ENCODE data around the gene CCK. TPM values are rescaled to one million over a fixed set of nuclear protein-coding genes. Genes with fewer than 3 reads are reported as not detected.
A peak's percentile ranks its signal among the peaks of the same experiment; 100 is the strongest.

The CCK gene
- not detected for polyA plus RNA-seq (2012; ENCODE audit: missing spikeins)

DNA sequence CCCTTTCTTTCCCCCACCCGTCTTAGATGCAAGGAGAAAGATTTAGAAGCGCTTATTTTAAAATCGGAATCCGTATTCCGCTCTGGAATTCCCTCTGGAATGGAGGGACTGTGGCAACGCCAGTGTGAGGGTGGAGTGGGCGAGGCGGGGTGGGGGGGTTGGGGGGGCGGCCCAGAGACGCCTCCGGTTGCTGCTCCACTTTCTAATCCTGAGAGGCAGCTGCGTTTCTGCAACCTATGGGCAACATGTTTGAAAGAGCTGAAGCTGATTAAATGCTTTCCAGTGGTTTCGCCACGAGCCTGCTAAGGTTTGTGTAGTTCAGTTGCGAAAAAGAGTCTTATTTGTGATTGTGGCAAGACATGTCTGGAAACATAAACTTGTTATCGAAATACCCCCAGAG, at the start of gene CCK:
Gene CCK, minus strand, starts transcription at position 101 of the 400 bp plus-strand sequence. CDS start 2,555 bp downstream, outside the sequence.
- TF ChIP-seq TAF1 (IDR thresholded peaks at IDR 0.05; ENCODE audit: borderline replicate concordance, low read depth, low read length) (no peak), POLR2AphosphoS5 (IDR thresholded peaks at IDR 0.05; ENCODE audit: low read depth, low read length) (no peak), POLR2A (IDR thresholded peaks at IDR 0.05; ENCODE audit: low read depth, low read length) (no peak)
- DNase-seq (ENCODE audit: insufficient read length) (no peak), FAIRE-seq (no peak)

DNA sequence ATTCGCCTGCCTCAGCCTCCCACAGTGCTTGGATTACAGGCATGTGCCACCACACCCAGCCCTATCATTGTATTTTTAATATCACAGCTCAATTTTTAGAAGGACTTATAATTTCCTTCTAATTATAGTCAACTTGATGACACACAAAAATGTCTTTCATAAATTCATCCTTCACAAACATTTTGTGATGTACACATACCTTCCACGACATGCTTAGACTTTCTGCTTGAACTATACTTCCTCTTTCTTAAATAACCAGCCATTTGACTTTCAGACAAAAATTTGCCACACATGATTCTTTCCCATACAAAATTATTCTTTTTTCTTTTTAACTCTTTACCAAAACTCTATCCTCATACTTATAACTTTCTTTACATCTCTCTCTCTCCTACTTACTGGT, 48.4 kb upstream of the CCK start:
- FAIRE-seq (no peak), DNase-seq (ENCODE audit: insufficient read length) (no peak)

GRCh38 chr3:42308651-42309050, 42.7 kb upstream of the CCK start:
- no peak for TF ChIP-seq TAF1 (IDR thresholded peaks at IDR 0.05; ENCODE audit: borderline replicate concordance, low read depth, low read length)
- no peak for TF ChIP-seq POLR2A (IDR thresholded peaks at IDR 0.05; ENCODE audit: low read depth, low read length)
- no peak for TF ChIP-seq POLR2AphosphoS5 (IDR thresholded peaks at IDR 0.05; ENCODE audit: low read depth, low read length)
- DNase-seq (ENCODE audit: insufficient read length) (no peak), FAIRE-seq (no peak)

More for the DNA sequence above, 48.4 kb upstream of the CCK start:
- TF ChIP-seq POLR2A (IDR thresholded peaks at IDR 0.05; ENCODE audit: low read depth, low read length) (no peak), TAF1 (IDR thresholded peaks at IDR 0.05; ENCODE audit: borderline replicate concordance, low read depth, low read length) (no peak), POLR2AphosphoS5 (IDR thresholded peaks at IDR 0.05; ENCODE audit: low read depth, low read length) (no peak)

DNA sequence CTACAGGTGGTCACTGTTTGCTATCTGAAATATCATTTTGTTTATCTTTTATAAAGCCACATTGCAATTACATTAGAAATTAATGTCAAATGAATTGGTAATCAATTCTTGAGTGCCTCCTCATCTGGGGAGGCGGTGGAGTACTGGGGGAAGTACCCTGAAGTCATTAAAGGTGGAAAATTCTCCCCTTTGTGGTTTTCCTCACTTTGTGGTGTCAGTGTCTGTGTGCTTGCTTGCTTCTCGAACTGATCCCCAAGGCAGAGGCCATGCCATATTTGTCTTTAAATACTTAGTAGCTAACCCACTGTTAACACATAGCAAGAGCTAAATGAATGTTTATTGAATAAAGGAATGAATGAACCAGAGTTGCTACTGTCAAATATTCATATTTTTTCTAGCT, 40.5 kb upstream of the CCK start:
- TF ChIP-seq POLR2AphosphoS5 (IDR thresholded peaks at IDR 0.05; ENCODE audit: low read depth, low read length), result no peak
- no peak for TF ChIP-seq TAF1 (IDR thresholded peaks at IDR 0.05; ENCODE audit: borderline replicate concordance, low read depth, low read length)
- TF ChIP-seq POLR2A (IDR thresholded peaks at IDR 0.05; ENCODE audit: low read depth, low read length), result no peak
- no peak for FAIRE-seq
- DNase-seq (ENCODE audit: insufficient read length), result no peak

- TF ChIP-seq POLR2A (IDR thresholded peaks at IDR 0.05; ENCODE audit: low read depth, low read length), result no peak
- no peak for TF ChIP-seq TAF1 (IDR thresholded peaks at IDR 0.05; ENCODE audit: borderline replicate concordance, low read depth, low read length)
- no peak for TF ChIP-seq POLR2AphosphoS5 (IDR thresholded peaks at IDR 0.05; ENCODE audit: low read depth, low read length)
- FAIRE-seq (no peak), DNase-seq (ENCODE audit: insufficient read length) (no peak)
These were observed 37.1 kb upstream of the CCK start for GRCh38 chr3:42302924-42303634.

DNA sequence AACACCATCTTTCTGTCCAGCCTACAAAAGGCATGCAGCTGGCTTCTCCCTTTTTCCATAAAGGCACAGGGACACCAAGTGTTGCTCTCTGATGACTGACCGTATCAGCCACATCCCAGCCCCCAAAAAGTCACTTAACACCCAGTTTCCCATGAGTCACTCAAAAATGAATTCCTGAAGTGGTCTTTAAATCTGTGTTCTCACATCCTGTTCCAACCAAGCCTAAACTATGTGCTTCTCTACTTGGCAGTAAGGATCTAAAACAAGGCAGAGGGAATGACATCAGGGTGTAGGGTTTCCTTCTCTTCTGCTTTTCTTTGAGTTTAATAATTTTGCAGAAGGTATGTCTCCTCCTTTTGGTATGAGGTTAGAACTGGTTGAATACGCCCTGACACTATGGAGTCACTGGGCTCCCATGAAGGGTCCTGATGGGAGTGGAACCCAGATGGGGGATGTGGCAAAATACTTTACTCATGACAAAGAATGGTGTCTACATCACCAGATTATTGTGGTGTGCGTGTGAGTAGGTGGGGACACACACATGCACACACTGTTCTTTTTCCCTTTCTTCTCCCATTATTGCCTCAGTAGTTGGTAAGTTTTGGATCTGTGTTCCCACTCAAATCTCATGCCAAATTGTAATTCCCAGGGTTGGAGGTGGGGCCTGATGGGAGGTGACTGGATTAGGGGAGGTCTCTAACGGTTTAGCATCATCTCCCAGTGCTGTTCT, 35.6 kb upstream of the CCK start:
- no peak for TF ChIP-seq TAF1 (IDR thresholded peaks at IDR 0.05; ENCODE audit: borderline replicate concordance, low read depth, low read length)
- DNase-seq (ENCODE audit: insufficient read length), result no peak
- FAIRE-seq, result no peak

GRCh38 chr3:42300778-42301177, 34.8 kb upstream of the CCK start:
- no peak for DNase-seq (ENCODE audit: insufficient read length)
- FAIRE-seq, result no peak
- TF ChIP-seq POLR2A (IDR thresholded peaks at IDR 0.05; ENCODE audit: low read depth, low read length) (no peak), POLR2AphosphoS5 (IDR thresholded peaks at IDR 0.05; ENCODE audit: low read depth, low read length) (no peak), TAF1 (IDR thresholded peaks at IDR 0.05; ENCODE audit: borderline replicate concordance, low read depth, low read length) (no peak)

DNA sequence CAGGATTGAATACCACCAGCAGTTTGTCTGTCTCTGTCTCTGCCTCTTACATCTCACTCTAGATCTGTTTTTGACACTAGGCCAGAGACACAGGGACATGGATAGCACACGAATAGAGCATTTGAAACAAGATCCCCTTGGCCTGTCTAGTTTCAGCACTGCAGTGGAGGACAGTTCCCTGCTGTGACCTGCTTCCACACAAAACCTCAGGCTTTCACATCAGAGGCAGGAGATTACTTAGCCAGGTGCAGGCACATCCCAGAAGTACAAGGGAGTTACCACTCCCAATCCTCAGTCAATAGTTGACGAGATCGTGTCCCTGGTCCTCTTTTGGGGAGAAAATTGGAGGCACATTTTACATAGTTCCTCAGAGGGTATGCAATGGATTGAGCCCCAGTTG, 34.0 kb upstream of the CCK start:
- FAIRE-seq (peak; percentile 61), DNase-seq (ENCODE audit: insufficient read length) (no peak)
- TF ChIP-seq TAF1 (IDR thresholded peaks at IDR 0.05; ENCODE audit: borderline replicate concordance, low read depth, low read length) (no peak), POLR2AphosphoS5 (IDR thresholded peaks at IDR 0.05; ENCODE audit: low read depth, low read length) (no peak), POLR2A (IDR thresholded peaks at IDR 0.05; ENCODE audit: low read depth, low read length) (no peak)

DNA sequence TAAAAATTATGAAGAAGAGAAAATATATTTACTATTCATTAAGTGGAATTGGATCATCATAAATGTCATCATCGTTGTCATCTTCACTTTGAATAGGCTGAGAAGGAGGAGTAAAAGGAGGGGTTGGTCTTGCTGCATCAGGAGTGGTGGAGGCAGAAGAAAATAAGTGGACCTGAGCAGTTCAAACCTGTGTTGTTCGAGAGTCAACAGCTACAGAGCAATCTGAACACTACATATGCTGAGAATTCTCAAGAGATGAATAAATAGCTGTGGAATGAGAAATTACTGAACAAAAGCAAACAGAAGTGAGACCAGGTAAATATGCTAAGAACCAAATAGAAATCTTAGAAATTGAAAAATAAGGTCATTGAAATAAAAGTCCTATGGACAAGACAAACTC, 32.3 kb upstream of the CCK start:
- no peak for FAIRE-seq
- TF ChIP-seq POLR2A (IDR thresholded peaks at IDR 0.05; ENCODE audit: low read depth, low read length), result no peak
- no peak for TF ChIP-seq TAF1 (IDR thresholded peaks at IDR 0.05; ENCODE audit: borderline replicate concordance, low read depth, low read length)
- TF ChIP-seq POLR2AphosphoS5 (IDR thresholded peaks at IDR 0.05; ENCODE audit: low read depth, low read length), result no peak
- DNase-seq (ENCODE audit: insufficient read length), result no peak

GRCh38 chr3:42292009-42292408, 26.0 kb upstream of the CCK start:
- DNase-seq (ENCODE audit: insufficient read length), result no peak
- TF ChIP-seq POLR2AphosphoS5 (IDR thresholded peaks at IDR 0.05; ENCODE audit: low read depth, low read length) (no peak), POLR2A (IDR thresholded peaks at IDR 0.05; ENCODE audit: low read depth, low read length) (no peak), TAF1 (IDR thresholded peaks at IDR 0.05; ENCODE audit: borderline replicate concordance, low read depth, low read length) (no peak)

GRCh38 chr3:42290966-42291714, 25.2 kb upstream of the CCK start:
- FAIRE-seq, result no peak
- no peak for DNase-seq (ENCODE audit: insufficient read length)
- TF ChIP-seq POLR2AphosphoS5 (IDR thresholded peaks at IDR 0.05; ENCODE audit: low read depth, low read length) (no peak), TAF1 (IDR thresholded peaks at IDR 0.05; ENCODE audit: borderline replicate concordance, low read depth, low read length) (no peak), POLR2A (IDR thresholded peaks at IDR 0.05; ENCODE audit: low read depth, low read length) (no peak)

More at GRCh38 chr3:42292009-42292408, 26.0 kb upstream of the CCK start:
- no peak for FAIRE-seq

All from GM12892 (cell line).